Hematopoietic multipotent progenitor cell treated with erythropoietin and hydrocortisone succinate and interleukin-3 and kit ligand, for 8 days (in vitro differentiated cells): Measurements from ENCODE around the gene TGFBR2.

Source experiments
- DNase-seq: peaks from one replicate; pipeline ENCODE4 v3.0.0-alpha.2; 2015

The TGFBR2 gene

DNA sequence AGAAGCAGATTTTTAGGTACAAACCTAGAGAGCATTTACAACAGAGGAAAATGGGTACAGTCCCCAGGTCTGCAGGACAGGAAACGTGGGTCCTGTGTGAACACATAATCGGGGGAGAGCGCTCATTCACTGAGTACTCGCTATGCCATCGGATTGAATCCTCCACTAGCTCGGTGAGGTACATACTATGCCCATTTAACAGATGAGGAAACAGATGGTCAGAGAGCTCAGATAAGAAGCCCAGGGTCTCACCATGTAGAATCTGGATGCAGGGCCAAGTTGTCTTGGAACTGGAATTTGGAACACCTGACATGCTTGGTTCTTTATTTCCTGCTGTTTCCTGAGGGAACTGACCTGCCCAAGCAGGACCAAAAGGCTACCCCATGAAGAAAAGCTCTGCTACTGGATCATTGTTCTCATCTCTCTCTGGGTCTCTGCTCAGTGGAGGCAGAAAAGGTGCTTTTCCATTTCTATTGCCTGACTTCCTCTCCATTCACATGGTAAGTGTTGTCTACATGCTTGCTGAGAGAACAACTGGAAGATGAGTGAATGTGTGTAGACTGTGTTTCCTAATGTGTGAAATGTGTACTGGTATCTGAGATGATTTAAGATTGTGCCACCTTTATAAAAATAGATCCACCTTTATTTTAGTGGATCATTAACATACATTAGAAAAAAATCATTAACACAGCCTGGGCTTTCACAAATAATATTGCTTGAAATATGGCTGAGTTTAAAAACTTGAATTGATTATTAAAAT lies 89.1 kb downstream of the TGFBR2 start:
- DNase-seq = no peak

DNA sequence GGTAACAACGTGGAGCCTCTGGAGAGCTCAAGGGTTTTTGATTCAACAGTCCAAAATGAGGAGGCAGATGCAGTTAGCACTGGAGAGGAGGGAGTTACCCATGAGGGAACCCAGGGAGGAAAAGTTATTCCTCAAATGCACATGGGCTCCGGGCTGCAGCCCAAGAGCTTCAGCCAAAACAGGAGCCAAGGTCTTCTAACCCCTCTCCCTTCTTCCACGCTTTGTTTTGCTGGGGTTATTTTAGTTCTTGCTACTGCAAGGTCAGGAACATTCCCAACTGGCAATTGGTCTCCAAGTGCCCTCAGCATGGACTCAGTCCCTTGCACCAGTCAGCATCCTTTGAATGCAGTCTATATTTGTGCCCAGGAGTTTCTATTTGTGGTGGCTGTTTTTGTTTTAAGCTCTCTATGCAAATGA lies 90.0 kb downstream of the TGFBR2 start:
- DNase-seq = no peak

DNA sequence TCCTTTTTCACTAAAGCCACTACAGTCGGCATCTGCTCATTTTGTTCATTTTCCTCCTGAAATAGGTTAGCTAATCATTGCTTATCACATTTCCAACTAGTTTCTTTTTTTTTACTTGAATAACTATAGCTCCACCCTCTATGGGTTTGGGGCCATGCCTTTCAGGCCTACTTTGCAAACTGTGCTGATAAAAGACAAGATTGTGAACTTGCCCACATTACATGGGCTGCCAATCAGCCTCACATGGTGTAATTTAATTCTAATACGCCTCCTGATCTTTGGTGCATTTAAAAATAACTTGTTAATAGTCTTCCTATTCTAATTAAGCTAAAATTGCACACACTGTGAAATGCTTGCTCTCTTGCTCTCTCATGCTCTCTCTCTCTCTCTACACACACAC lies 90.5 kb downstream of the TGFBR2 start:
- peak; percentile 81 for DNase-seq

DNA sequence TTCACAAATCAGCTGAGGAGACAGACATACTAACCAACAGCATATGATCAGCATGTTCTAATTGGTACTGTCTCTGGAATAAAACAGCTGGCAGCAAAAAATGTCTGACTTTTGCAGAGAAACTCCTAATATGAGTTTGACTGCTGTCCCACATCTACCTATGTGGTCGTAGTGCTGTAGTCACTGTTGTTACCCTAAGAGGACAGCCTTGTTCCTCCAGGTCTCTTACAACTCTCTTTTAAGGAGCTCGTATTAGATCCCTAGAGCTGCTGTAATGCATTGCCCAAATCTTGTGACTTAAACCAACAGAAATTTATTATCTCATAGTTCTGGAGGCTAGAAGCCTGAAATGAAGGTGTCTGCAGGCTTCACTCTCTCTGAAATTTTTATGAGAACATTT lies 92.1 kb downstream of the TGFBR2 start:
- DNase-seq = no peak

DNA sequence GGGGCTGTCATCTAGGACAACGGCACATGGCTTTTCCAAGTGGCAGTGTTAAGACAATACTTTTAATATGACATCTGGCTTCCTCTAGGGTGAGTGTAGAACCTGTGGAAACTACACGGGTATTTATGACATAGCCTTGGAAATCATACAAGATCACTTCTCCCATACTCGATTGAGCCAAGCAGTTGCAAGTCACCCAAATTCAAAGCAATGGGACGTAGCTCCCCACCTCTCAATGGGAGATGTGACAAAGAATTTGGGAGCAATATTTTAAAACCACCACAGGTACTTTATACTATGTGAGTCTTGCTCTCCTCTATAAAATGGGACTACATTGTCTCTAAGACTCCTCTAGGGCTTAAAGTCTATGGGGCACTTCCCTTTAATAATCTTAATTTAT lies 93.5 kb downstream of the TGFBR2 start:
- no peak for DNase-seq

DNA sequence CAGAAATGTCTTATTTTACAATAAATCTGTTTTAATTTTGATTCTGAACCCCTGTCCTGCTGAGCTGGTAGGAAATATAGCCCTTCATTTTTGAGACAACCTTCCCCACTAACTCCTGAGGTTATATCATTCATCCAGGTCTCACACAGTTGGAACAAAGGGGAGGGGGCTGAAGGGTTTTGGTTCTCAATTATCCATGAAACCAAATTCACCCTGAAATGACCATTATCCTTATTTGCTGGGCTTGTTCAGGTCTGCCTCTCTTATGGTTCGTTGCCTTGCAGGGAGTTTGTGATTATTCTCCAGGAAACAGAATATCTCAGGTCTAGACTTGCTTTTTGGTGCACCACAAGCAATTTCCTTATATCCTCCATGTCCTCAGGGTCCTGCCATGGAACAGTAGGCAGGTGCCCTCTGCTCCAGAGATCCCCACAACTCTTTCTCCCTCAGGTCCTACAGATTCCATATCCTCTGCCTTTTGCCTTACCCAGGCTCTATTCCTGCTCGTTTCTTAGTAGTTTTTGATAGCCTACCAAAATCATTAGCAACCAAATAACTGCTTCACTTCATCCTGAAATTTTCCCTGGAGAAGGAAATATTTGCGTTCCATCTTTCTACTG lies 94.4 kb downstream of the TGFBR2 start:
- DNase-seq = no peak

DNA sequence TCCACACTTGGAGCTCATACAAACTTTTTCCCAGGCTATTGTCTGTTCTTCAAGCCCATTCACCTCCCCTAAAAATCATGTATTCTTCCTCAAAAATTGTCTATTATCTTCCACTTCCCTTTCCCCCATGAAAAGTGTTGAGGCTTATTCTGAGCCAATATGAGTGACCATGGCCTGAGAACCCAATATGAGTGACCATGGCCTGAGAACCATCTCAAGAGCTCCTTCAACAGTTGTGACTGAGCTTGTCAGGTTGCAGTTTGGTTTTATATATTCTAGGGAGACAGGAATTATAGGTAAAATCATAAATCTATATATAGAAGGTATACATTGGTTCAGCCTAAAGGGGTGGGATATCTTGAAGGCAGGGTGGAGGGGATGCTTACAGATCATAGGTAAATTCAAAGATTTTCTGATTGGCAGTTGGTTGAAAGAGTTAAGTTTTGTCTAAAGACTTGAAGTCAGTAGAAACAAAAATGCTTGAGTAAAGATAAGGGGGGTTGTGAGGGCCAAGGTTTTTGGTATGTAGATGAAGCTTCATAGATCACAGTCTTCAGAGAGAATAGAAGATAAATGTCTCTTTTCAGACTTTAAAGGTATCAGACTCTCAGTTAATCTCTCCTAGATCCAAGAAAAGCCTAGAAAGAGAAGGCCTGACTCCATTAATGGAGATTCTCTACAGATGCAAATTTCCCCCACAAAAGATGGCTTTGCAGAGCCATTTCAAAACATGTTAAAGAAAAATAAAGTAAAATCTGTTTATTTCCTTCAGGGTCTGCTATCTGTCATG lies 95.8 kb downstream of the TGFBR2 start:
- DNase-seq = no peak

DNA sequence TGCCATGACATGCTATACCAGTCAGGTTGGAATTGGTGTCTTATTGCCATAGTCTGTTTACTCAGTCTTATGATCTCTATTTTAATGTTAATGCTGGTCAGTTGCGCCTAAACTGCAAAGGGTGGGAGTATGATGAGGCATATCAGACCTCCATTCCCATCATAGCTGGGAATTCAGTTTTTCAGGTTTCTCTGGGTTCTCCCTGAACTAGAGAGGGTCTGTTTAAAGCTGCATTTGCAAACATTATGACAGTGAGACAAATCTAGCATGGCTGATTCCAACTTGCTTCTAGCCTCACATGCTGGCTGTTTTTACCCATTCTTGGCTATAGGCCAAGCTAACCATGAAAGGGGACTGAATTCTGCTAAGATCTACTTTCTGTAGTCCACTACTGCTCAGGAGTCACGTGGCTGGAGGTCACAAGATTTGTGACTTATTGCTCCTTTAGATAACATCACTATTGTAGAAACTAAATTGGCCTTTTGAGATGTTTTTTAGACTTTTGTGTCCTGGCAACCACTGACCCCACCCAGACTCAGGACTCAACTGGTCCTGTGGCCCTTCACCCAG lies 96.5 kb downstream of the TGFBR2 start:
- no peak for DNase-seq

DNA sequence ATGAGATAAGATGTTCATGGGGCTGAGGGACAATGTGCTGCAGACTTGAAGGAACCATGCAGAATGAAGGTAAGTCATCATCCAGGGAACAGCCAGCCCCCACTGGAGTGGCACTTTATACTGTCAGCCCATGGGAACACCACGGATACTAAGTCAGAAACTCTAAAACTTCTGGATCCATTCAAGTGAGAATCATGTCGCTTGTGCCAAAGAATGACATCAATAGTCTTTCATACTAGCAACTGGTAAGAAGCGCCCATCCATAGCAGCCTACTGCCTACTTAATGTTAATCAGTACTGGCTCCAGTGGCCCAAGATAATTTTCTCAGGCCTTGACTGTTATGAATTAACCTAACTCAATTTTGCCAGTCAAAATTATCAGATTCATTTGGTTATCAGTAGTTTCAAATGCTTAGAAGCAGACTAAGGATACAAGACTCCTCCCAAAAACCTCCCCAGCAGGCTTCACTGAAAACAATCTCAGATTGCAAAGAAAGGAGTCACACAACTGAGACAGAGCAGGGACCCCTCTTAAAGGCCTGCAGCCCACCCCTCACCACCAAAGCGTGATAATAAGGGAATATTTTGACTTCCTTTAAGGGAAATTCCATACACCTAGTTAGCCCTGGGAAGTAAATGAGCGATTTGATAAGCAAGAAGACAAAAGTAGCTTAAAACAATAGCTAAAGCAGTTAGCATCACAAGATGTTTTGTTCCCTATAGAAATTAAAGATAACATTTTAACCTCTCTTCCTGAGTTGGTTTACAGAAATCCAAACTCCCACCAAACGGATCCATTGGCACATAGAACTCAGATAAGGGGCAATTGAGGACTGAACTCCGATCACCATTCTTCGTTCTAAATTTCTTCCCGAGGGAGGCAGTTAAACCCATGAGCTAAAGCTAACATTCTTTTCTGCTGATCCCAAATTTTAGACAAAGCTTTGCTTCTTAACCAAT lies 98.8 kb downstream of the TGFBR2 start:
- no peak for DNase-seq

DNA sequence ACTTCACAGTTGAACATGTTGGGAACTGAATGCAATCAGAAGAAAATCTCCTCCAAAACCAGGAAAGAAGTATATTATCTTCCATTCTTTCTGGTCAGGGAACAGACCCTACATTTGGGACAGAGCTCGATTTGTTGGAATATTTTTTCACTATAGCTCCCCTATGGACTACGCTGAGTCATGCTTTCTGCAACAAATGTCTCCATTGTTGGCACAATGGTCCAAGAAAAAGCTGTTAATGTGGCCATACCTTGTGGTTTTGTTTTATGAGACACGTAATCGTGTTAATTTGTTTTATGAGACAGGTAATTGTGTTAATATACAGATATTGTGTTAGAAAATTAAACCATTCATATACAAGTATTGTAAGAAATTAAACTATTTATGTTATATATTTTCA lies 101.4 kb downstream of the TGFBR2 start:
- no peak for DNase-seq

DNA sequence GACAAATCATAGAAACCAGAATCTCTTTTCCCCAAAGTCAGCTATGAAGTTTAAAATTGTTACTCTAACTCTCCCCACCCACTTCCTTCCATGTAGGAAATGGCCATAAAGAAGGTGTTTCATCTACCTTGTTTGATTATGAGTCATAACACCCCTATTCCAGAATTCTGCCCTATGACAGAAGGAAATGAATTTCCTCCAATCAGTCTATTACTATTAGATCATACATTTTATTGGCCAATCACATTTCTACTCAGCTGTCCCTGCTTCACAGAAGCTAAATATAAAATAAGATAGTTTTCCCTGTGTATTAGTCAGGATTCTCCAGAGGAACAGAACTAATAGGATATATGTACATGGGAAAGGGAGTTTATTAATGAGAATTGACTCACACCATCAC lies 102.1 kb downstream of the TGFBR2 start:
- no peak for DNase-seq

DNA sequence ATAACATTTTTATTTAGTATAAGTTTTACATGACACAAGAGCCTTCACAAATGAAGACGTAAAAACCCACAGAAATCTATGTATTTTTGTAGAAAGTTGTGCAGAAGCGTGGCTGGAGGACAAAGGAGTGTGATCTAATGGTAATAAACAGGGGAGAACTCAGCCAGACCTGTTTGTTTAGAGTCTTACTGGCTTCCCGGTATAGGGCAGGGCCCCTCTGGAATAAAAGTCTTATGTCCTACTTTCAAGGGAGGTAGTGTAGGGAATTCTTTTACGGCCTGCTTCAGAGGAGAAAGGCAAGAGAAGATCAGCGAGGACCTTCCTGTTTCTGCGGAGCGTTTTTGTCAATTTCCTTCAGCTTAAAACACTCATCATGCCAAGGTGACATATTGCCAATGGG lies 103.6 kb downstream of the TGFBR2 start:
- no peak for DNase-seq

DNA sequence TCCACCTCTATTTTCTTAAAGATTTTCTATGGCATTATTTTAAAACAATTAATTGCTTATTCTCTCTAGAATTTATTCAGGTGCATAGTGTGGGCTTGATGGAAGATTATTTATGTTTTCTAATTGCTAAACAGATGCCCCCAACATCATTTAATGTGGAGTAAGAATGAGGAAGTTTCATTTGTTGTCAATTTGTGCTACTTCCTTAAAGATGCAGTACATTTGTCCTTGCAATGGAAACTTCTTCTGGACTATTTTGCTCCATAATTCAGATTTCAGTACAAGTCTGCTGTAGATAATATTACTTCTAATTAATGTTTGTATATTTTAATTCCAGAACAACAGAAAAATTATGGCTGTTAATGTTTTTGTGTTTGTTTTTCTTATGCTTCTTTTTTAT lies 104.8 kb downstream of the TGFBR2 start:
- DNase-seq = no peak

DNA sequence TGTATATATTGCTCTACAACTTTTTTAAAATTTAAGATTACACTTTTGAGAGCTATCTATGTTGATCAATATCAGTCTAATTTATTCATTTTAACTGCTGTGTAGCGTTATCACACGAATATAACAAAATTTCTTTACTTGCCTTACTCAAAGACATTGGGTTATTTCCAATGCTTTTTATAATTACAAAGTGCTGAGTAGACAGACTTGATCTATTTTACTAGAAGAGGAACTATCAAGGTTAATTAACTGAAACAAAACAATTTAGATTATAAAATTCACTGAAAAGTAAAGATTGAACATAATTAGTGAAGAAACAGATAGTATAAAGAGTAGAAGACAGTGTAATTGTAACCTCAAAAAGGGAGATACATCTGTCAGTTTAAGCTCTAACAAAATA lies 105.5 kb downstream of the TGFBR2 start:
- no peak for DNase-seq

DNA sequence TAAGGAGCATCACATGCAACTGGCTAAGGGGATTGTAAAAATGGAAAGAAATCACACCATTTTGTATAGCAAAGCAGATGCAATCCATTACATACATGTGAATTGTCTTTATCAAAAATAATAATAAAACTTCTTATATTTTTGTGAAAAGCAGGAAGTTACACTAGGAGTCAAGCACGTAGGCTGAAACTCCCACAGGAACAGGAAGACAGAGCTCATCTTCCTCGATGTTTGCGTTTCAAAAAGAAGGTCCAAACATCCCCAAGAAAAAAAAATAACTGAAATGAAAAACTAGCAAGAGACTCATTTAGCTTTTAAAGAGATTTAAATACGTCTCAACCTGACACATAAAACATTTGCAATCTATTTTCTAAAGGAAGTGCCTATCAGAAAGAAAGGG lies 106.6 kb downstream of the TGFBR2 start:
- no peak for DNase-seq

DNA sequence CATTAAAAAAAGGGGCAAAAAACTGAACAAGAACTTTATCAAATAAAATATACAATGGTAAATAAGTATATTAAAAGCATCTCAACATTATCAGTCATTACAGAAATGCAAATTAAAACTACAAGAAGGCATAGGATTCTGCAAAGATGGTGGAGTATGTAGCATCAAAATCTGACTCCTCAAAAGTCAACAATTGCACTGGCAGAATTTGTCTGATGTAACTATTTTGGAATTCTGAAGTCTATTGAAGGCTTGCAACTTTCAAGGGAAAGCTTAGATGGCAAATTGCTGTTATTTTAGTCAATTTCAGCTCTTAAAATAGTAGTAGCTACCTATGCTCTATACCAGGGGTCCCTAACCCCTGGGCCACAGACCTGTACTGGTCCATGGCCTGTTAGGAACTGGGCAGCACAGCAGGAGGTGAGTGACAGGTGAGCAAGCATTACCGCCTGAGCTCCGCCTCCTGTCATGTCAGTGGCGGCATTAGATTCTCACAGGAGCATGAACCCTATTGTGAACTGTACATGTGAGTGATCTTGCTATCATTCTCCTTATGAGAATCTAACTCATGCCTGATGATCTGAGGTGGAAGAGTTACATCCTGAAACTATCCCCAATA lies 107.6 kb downstream of the TGFBR2 start:
- no peak for DNase-seq

DNA sequence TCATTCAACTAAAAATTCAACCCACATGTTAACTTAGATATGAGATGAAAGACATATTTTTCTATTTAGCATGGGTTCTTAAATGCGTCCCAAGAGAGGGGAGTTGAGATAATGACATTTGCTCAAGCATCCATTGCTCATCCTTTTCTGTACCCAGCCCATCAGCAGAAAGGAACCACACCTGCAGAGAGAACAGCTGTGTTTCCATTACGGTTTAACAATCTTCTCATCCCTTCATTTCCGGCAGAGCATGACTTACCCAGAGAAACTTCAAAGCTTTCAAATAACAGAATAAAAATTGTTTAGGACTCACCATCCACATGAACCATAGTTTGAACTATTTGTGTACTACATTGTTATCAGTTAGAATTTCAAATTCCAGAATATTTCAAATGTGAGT lies 113.1 kb downstream of the TGFBR2 start:
- no peak for DNase-seq

DNA sequence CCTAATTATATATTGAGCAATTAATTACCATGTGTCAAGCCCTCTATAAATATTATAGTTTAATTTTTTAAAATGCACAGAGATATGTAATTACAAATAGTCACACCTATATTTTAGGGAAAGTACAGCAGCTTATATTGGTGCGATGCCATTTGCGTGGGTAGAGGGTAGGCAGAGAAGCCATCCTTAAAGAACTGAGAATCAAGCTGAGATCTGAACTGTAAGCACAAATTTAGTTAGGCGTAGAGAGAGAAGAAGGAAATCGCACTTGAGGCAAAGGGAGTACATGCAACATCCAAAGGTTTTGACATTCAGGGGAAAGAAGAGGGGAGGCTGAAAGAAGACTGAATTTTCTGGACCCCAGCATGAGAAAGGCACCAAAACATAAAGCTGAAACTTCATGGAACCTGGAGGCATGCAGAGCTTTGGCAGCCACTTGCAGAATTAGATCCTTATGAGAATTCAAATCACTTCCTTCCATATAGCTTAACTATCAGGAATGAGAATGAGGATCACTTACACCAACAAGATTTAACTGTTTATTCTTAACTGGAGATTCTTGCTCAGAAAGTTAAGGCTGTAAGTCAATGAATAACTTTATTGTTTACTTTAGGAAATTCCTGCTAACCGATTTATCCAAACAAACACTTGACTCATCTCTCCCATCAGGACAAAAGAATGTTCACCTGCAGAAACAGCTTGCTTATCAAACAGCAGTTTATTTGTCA lies 114.3 kb downstream of the TGFBR2 start:
- no peak for DNase-seq

DNA sequence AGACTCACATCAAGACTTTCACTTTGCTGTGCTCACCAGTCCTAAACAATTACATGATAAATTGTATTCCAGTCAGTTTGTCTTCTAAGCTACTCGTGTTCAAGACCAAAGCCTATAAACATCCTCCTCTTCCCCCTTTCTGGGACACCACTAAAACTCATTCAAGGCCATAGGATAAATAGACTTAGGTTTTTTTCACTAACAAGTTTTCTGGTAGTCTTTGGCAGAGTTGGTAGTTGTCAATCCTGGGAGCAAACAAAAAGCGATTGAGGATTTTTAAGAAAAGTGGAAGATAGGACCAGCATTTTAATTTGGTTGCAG lies 114.9 kb downstream of the TGFBR2 start:
- DNase-seq = no peak

DNA sequence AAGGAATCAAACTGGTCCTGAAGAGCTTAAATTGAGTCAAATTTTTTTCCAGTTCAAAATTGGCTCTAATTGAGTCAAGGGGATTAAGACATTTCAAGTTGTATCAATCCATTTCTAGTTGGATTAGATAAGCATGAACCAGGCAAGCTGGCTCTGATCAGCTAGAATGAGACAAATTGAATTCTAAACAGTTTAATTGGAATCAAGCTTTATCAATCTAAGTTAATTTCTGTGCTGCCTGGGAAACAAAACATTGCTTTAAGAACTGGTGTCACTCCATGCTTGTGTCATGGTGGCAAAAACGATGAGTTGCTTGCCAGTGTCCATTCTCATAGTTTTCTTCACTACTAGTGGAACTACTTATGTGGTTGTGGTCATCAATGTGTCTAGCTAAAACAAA lies 116.8 kb downstream of the TGFBR2 start:
- DNase-seq = no peak

DNA sequence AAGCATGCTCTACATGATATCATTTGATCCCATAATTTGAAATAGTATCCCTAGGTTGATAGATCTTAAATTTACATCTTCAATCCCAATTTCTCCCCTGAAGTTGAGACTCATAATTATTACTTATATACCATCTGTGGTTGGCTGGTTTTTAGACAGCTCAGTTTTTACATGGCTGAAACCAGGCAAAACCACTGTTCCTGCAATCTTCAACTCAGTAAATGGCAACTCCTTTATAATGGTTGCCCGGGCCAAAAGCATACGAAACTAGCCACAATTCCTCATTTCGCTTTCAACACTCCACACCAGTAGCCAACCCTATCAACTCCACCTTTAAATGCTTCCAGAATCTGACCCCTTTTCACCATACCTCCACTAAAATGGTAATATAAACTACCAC lies 118.5 kb downstream of the TGFBR2 start:
- no peak for DNase-seq

DNA sequence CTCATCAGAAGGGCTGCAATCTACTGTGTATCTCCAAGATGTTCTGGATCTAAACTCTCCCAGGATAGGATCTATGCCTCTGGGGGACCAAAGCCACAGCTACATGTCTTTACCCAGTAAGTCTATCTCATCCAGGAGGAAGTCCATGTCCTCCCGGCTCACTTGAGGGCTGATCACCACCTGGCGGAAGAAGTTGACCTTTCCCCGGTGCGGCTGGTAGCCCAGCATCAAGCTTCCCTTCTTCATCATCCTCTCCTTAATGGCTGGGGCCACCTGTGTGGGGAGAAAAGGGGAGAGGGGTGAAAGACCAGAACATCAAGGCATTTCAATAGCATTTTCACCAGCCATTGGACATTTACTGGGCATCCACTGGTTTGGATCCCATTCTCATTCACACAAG lies 121.7 kb downstream of the TGFBR2 start:
- DNase-seq = no peak
